HL-60/S4 treated with phorbol 12-myristate 13-acetate at 8.2 ng/mL for 4 days and 3 days (cell line): ENCODE results near the gene GMEB2.
"Not testable (repeated sequence)": the region's sequence is repeated elsewhere in the genome, so short reads cannot be mapped to it uniquely, and the experiment has no call there.

Source experiments
- in situ Hi-C: fragments of 300-500 bp; cut with MboI; formaldehyde crosslinking; loops from 2 replicates; pipeline ENCODE4 v1.15.0; 2022; ENCODE audit warnings: low sequenced_read_pairs

GMEB2 gene

GRCh38 chr20:63561624-63562396 lies 65.1 kb downstream of the GMEB2 start:
- in situ Hi-C loops: no loop called here

GRCh38 chr20:63560856-63561609 lies 65.9 kb downstream of the GMEB2 start:
- in situ Hi-C loops: no loop called here

GRCh38 chr20:63560333-63560805 lies 66.5 kb downstream of the GMEB2 start:
- in situ Hi-C loops: no loop called here

GRCh38 chr20:63559485-63560332 lies 67.2 kb downstream of the GMEB2 start:
- in situ Hi-C loops: not testable (repeated sequence)

- in situ Hi-C loops: no loop called here
Measured at GRCh38 chr20:63558804-63559484, 68.0 kb downstream of the GMEB2 start.

GRCh38 chr20:63557481-63557891 lies 69.4 kb downstream of the GMEB2 start:
- in situ Hi-C loops: no loop called here

GRCh38 chr20:63556873-63557478 lies 69.9 kb downstream of the GMEB2 start:
- in situ Hi-C loops: no loop called here

GRCh38 chr20:63555661-63556381 lies 71.1 kb downstream of the GMEB2 start:
- in situ Hi-C loops: no loop called here

GRCh38 chr20:63554361-63555278 lies 72.3 kb downstream of the GMEB2 start:
- in situ Hi-C loops: no loop called here

GRCh38 chr20:63553933-63554290 lies 73.0 kb downstream of the GMEB2 start, which contains the start of gene FNDC11:
FNDC11 (plus strand) TSS chr20:63554159; CDS start chr20:63555664, 1,505 bp downstream.
- in situ Hi-C loops: no loop called here

- in situ Hi-C loops: no loop called here
Measured at GRCh38 chr20:63553251-63553932, 73.5 kb downstream of the GMEB2 start.

GRCh38 chr20:63552481-63553249 lies 74.2 kb downstream of the GMEB2 start:
- in situ Hi-C loops: no loop called here

- in situ Hi-C loops: no loop called here
Measured at GRCh38 chr20:63551068-63551467, 75.8 kb downstream of the GMEB2 start.

GRCh38 chr20:63549679-63550282 lies 77.1 kb downstream of the GMEB2 start:
- in situ Hi-C loops: no loop called here

- in situ Hi-C loops: no loop called here
Measured at GRCh38 chr20:63549019-63549418, 77.9 kb downstream of the GMEB2 start.

GRCh38 chr20:63548542-63548941 lies 78.4 kb downstream of the GMEB2 start:
- in situ Hi-C loops: no loop called here
